Neural cell (in vitro differentiated cells): ENCODE data around the gene CACNA1D. TPM values are rescaled to one million over a fixed set of nuclear protein-coding genes. Genes with fewer than 3 reads are reported as not detected.

Experiments used
- H2AFZ ChIP-seq: fragments of 200-600, 300-800 bp; sonication (generic), shearing (Covaris generic); 2 replicates; pipeline ENCODE4 v1.6.0; 2014; ENCODE audit warnings: low read depth, mild to moderate bottlenecking, antibody characterized with exemption, low read length, moderate library complexity
- H3F3A ChIP-seq: fragments of 200-600 bp; shearing (Covaris generic); 2 replicates; pipeline ENCODE4 v1.6.1; 2016; ENCODE audit warnings: mild to moderate bottlenecking, moderate library complexity, mixed read lengths, antibody characterized with exemption, low read length; ENCODE audit not compliant: insufficient read depth, poor library complexity, severe bottlenecking
- H3K27ac ChIP-seq: fragments of 200-600, 300-800 bp; sonication (generic), shearing (Covaris generic); 2 replicates; pipeline ENCODE4 v1.5.1; 2014; ENCODE audit warnings: mild to moderate bottlenecking, low read length, moderate library complexity
- H3K27me3 ChIP-seq: fragments of 300-800, 200-600 bp; sonication (generic), shearing (Covaris generic); 2 replicates; pipeline ENCODE4 v1.6.0; 2014; ENCODE audit warnings: mild to moderate bottlenecking, low read depth, low read length, moderate library complexity; ENCODE audit not compliant: insufficient read depth
- H3K36me3 ChIP-seq: fragments of 300-800, 200-600 bp; sonication (generic), shearing (Covaris generic); 2 replicates; pipeline ENCODE4 v1.5.1; 2014; ENCODE audit warnings: mild to moderate bottlenecking, antibody characterized with exemption, low read length, moderate library complexity; ENCODE audit not compliant: insufficient read depth
- H3K4me2 ChIP-seq: fragments of 300-800, 200-600 bp; sonication (generic), shearing (Covaris generic); 2 replicates; pipeline ENCODE4 v1.6.0; 2014; ENCODE audit warnings: mild to moderate bottlenecking, low read length
- H3K4me3 ChIP-seq: fragments of 300-800, 200-600 bp; sonication (generic), shearing (Covaris generic); 2 replicates; pipeline ENCODE4 v1.5.1; 2014; ENCODE audit warnings: mild to moderate bottlenecking, low read length, moderate library complexity
- H3K79me2 ChIP-seq: fragments of 200-600 bp; shearing (Covaris generic); replicated peaks from 2 replicates; pipeline ENCODE4 v1.6.0; 2014; ENCODE audit warnings: mild to moderate bottlenecking, low read length, moderate library complexity; ENCODE audit not compliant: insufficient read depth
- H3K9ac ChIP-seq: fragments of 300-800, 200-600 bp; sonication (generic), shearing (Covaris generic); 2 replicates; pipeline ENCODE4 v1.6.1; 2016; ENCODE audit warnings: mild to moderate bottlenecking, low read length, mixed read lengths
- H3K9me2 ChIP-seq: fragments of 200-600 bp; shearing (Covaris generic); 2 replicates; pipeline ENCODE4 v1.6.1; 2016; ENCODE audit warnings: mild to moderate bottlenecking, low read length, mixed read lengths; ENCODE audit not compliant: insufficient read depth
- H3K9me3 ChIP-seq: fragments of 200-600, 300-800 bp; sonication (generic), shearing (Covaris generic); 2 replicates; pipeline ENCODE4 v1.6.1; 2016; ENCODE audit warnings: mild to moderate bottlenecking, mixed run types, low read length, moderate library complexity, mixed read lengths
- H4K20me1 ChIP-seq: fragments of 200-600 bp; shearing (Covaris generic); 2 replicates; pipeline ENCODE4 v1.6.1; 2016; ENCODE audit warnings: mild to moderate bottlenecking, mixed run types; ENCODE audit not compliant: insufficient read depth
- EP300 ChIP-seq: fragments of 450-650 bp; conservative IDR thresholded peaks from 2 replicates; pipeline ENCODE4 v1.6.1; 2014; ENCODE audit warnings: antibody characterized with exemption, mild to moderate bottlenecking, moderate library complexity; ENCODE audit not compliant: poor library complexity, severe bottlenecking
- EZH2 ChIP-seq: fragments of 200-600, 300-800 bp; shearing (Covaris generic), sonication (generic); IDR thresholded peaks from 2 replicates; pipeline ENCODE4 v1.6.1; 2014; ENCODE audit warnings: antibody characterized with exemption, low read length, borderline replicate concordance, mild to moderate bottlenecking; ENCODE audit not compliant: insufficient read depth, poor library complexity, severe bottlenecking
- MXI1 ChIP-seq: fragments of 450-650 bp; conservative IDR thresholded peaks from 2 replicates; pipeline ENCODE4 v1.6.1; 2014; ENCODE audit warnings: antibody characterized with exemption, mild to moderate bottlenecking; ENCODE audit not compliant: poor library complexity, severe bottlenecking
- POLR2AphosphoS5 ChIP-seq: IDR thresholded peaks from 2 replicates; pipeline ENCODE4 v1.6.1; 2012
- RAD21 ChIP-seq: fragments of 450-650 bp; conservative IDR thresholded peaks from 2 replicates; pipeline ENCODE4 v1.6.1; 2014; ENCODE audit warnings: antibody characterized with exemption, mild to moderate bottlenecking, moderate library complexity
- SMC3 ChIP-seq: fragments of 450-650 bp; conservative IDR thresholded peaks from 2 replicates; pipeline ENCODE4 v1.6.1; 2014; ENCODE audit warnings: antibody characterized with exemption, mild to moderate bottlenecking, moderate library complexity; ENCODE audit not compliant: poor library complexity
- TAF1 ChIP-seq: IDR thresholded peaks from 2 replicates; pipeline ENCODE4 v1.6.1; 2012; ENCODE audit warnings: low read depth
- polyA plus RNA-seq: library from polyadenylated mRNA; depleted of rRNA; stranded (reverse); fragments of >200 nt; gene quantifications from 2 replicates; pipeline ENCODE4 v1.2.3, GENCODE V29; 2014
- TF ChIP-seq, protein P1 (sequence below): IDR thresholded peaks from 2 replicates; pipeline ENCODE4 v1.6.1; 2012; ENCODE audit warnings: borderline replicate concordance
- TF ChIP-seq, protein P2 (sequence below): fragments of 450-650 bp; IDR thresholded peaks from 2 replicates; pipeline ENCODE4 v1.5.1; 2014; ENCODE audit warnings: antibody characterized with exemption, mild to moderate bottlenecking, moderate library complexity; ENCODE audit not compliant: poor library complexity, severe bottlenecking

Gene CACNA1D
- polyA plus RNA-seq, 1 donor from 2014 or later, result 22.5 TPM

DNA sequence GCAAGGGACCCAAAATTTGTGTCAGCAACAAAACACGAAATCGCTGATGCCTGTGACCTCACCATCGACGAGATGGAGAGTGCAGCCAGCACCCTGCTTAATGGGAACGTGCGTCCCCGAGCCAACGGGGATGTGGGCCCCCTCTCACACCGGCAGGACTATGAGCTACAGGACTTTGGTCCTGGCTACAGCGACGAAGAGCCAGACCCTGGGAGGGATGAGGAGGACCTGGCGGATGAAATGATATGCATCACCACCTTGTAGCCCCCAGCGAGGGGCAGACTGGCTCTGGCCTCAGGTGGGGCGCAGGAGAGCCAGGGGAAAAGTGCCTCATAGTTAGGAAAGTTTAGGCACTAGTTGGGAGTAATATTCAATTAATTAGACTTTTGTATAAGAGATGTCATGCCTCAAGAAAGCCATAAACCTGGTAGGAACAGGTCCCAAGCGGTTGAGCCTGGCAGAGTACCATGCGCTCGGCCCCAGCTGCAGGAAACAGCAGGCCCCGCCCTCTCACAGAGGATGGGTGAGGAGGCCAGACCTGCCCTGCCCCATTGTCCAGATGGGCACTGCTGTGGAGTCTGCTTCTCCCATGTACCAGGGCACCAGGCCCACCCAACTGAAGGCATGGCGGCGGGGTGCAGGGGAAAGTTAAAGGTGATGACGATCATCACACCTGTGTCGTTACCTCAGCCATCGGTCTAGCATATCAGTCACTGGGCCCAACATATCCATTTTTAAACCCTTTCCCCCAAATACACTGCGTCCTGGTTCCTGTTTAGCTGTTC is 316.9 kb downstream of the CACNA1D start:
- H3K9me3 ChIP-seq, result no peaks in the 10 kb centered on the region
- H2AFZ ChIP-seq, result no peak overlapping the region
- no peak overlapping the region for H3K4me3 ChIP-seq
- H3K36me3 ChIP-seq, result peaks cover 4% of the 10 kb centered on the region
- H3K27ac ChIP-seq, result no peak overlapping the region
- no peaks in the 10 kb centered on the region for H3K9me2 ChIP-seq
- H3K9ac ChIP-seq, result no peak overlapping the region
- no peaks in the 10 kb centered on the region for H3K27me3 ChIP-seq
- TF ChIP-seq, protein P1, sequence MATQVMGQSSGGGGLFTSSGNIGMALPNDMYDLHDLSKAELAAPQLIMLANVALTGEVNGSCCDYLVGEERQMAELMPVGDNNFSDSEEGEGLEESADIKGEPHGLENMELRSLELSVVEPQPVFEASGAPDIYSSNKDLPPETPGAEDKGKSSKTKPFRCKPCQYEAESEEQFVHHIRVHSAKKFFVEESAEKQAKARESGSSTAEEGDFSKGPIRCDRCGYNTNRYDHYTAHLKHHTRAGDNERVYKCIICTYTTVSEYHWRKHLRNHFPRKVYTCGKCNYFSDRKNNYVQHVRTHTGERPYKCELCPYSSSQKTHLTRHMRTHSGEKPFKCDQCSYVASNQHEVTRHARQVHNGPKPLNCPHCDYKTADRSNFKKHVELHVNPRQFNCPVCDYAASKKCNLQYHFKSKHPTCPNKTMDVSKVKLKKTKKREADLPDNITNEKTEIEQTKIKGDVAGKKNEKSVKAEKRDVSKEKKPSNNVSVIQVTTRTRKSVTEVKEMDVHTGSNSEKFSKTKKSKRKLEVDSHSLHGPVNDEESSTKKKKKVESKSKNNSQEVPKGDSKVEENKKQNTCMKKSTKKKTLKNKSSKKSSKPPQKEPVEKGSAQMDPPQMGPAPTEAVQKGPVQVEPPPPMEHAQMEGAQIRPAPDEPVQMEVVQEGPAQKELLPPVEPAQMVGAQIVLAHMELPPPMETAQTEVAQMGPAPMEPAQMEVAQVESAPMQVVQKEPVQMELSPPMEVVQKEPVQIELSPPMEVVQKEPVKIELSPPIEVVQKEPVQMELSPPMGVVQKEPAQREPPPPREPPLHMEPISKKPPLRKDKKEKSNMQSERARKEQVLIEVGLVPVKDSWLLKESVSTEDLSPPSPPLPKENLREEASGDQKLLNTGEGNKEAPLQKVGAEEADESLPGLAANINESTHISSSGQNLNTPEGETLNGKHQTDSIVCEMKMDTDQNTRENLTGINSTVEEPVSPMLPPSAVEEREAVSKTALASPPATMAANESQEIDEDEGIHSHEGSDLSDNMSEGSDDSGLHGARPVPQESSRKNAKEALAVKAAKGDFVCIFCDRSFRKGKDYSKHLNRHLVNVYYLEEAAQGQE, result no peak
- TF ChIP-seq SMC3, result no peak
- TF ChIP-seq EZH2, result no peak
- TF ChIP-seq, protein P2, sequence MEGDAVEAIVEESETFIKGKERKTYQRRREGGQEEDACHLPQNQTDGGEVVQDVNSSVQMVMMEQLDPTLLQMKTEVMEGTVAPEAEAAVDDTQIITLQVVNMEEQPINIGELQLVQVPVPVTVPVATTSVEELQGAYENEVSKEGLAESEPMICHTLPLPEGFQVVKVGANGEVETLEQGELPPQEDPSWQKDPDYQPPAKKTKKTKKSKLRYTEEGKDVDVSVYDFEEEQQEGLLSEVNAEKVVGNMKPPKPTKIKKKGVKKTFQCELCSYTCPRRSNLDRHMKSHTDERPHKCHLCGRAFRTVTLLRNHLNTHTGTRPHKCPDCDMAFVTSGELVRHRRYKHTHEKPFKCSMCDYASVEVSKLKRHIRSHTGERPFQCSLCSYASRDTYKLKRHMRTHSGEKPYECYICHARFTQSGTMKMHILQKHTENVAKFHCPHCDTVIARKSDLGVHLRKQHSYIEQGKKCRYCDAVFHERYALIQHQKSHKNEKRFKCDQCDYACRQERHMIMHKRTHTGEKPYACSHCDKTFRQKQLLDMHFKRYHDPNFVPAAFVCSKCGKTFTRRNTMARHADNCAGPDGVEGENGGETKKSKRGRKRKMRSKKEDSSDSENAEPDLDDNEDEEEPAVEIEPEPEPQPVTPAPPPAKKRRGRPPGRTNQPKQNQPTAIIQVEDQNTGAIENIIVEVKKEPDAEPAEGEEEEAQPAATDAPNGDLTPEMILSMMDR, result no peak
- TF ChIP-seq EP300, result no peak
- no peak for TF ChIP-seq TAF1
- TF ChIP-seq POLR2AphosphoS5, result no peak
- no peak for TF ChIP-seq MXI1
- TF ChIP-seq RAD21, result no peak
- H3K79me2 ChIP-seq, result no peaks in the 10 kb centered on the region
- H3K4me2 ChIP-seq, result no peak overlapping the region
- H4K20me1 ChIP-seq, result no peaks in the 10 kb centered on the region
- no peaks in the 10 kb centered on the region for H3F3A ChIP-seq

DNA sequence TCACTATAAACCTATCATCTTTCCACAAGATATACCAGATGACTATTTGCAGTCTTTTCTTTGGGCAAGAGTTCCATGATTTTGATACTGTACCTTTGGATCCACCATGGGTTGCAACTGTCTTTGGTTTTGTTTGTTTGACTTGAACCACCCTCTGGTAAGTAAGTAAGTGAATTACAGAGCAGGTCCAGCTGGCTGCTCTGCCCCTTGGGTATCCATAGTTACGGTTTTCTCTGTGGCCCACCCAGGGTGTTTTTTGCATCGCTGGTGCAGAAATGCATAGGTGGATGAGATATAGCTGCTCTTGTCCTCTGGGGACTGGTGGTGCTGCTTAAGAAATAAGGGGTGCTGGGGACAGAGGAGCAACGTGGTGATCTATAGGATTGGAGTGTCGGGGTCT is 318.0 kb downstream of the CACNA1D start:
- no peak overlapping the region for H3K27ac ChIP-seq
- no peaks in the 10 kb centered on the region for H4K20me1 ChIP-seq
- no peaks in the 10 kb centered on the region for H3K27me3 ChIP-seq
- TF ChIP-seq, protein P2, result no peak
- no peaks in the 10 kb centered on the region for H3K79me2 ChIP-seq
- no peak overlapping the region for H3K4me3 ChIP-seq
- no peaks in the 10 kb centered on the region for H3K9me3 ChIP-seq
- H3K9me2 ChIP-seq, result no peaks in the 10 kb centered on the region
- H3K9ac ChIP-seq, result no peak overlapping the region
- no peak overlapping the region for H2AFZ ChIP-seq
- no peaks in the 10 kb centered on the region for H3F3A ChIP-seq
- H3K36me3 ChIP-seq, result peaks cover 4% of the 10 kb centered on the region
- no peak overlapping the region for H3K4me2 ChIP-seq
